ENCODE measurements around the gene CRYL1.

DNA sequence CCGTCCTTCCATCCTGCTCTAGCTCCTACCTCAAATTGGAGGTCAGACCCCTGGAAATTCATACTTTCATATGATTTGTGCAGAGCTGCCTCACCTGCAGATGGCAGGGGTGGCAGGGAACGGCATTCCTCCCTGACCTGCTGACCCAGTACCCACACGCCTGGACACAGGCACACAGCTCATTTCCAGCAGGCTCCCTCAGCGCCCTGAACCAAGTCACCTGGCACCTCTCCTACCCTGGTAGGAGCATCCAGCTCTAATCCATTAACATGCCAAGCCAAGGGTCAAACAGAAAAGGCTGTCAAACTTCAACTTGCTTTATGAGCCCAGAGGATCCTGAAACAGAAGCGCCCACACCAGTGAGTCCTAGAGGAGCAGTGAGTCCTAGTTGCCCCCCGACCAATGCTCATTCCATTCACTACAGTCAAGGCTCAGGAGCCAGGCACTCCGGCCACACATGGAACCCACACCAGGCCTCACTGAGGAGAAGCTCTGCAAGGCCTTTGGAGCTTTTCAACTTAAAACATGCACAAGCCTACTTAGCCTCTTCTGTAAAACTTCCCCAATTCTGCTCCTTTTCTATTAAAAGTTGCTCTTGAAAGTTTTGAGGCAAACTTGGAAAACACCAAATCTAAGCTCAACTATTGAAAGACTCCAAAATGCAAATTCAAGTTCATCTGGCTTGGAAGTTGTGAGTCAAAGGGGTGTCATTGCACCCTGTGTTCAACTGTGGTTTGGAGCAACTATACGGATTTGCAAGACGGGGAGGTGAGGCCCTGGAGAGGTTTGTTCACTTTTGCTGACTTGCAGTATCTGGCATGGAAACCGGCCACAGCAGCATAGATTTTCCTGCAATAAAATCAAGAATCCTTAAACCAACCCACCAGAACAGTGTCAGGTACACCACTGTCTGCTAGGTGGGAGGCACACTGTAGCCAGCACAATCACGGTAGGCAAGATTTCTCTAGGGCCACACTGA, 96.7 kb downstream of the CRYL1 start:
- TF ChIP-seq, protein P1, sequence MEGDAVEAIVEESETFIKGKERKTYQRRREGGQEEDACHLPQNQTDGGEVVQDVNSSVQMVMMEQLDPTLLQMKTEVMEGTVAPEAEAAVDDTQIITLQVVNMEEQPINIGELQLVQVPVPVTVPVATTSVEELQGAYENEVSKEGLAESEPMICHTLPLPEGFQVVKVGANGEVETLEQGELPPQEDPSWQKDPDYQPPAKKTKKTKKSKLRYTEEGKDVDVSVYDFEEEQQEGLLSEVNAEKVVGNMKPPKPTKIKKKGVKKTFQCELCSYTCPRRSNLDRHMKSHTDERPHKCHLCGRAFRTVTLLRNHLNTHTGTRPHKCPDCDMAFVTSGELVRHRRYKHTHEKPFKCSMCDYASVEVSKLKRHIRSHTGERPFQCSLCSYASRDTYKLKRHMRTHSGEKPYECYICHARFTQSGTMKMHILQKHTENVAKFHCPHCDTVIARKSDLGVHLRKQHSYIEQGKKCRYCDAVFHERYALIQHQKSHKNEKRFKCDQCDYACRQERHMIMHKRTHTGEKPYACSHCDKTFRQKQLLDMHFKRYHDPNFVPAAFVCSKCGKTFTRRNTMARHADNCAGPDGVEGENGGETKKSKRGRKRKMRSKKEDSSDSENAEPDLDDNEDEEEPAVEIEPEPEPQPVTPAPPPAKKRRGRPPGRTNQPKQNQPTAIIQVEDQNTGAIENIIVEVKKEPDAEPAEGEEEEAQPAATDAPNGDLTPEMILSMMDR (conservative IDR thresholded peaks at IDR 0.05 in 1 of 2, IDR thresholded peaks at IDR 0.05 in 1 of 2; ENCODE audit: extremely low read depth in 1 of 2, insufficient read depth in 1 of 2, low read depth in 1 of 2, low read length in 2 of 2): no peak
- TF ChIP-seq EZH2 (IDR thresholded peaks at IDR 0.05; ENCODE audit: borderline replicate concordance, low read length): no peak
